HG03457 (cell line): ENCODE results near the gene RGN.
"Not testable (repeated sequence)": the region's sequence is repeated elsewhere in the genome, so short reads cannot be mapped to it uniquely, and the experiment has no call there.

ENCODE experiments used
- ATAC-seq: cut with Tn5 transposase; IDR thresholded peaks from one replicate; pipeline ENCODE4 v1.9.1; 2021; ENCODE audit warnings: moderate number of reproducible peaks; ENCODE audit not compliant: unreplicated experiment

The RGN gene

DNA sequence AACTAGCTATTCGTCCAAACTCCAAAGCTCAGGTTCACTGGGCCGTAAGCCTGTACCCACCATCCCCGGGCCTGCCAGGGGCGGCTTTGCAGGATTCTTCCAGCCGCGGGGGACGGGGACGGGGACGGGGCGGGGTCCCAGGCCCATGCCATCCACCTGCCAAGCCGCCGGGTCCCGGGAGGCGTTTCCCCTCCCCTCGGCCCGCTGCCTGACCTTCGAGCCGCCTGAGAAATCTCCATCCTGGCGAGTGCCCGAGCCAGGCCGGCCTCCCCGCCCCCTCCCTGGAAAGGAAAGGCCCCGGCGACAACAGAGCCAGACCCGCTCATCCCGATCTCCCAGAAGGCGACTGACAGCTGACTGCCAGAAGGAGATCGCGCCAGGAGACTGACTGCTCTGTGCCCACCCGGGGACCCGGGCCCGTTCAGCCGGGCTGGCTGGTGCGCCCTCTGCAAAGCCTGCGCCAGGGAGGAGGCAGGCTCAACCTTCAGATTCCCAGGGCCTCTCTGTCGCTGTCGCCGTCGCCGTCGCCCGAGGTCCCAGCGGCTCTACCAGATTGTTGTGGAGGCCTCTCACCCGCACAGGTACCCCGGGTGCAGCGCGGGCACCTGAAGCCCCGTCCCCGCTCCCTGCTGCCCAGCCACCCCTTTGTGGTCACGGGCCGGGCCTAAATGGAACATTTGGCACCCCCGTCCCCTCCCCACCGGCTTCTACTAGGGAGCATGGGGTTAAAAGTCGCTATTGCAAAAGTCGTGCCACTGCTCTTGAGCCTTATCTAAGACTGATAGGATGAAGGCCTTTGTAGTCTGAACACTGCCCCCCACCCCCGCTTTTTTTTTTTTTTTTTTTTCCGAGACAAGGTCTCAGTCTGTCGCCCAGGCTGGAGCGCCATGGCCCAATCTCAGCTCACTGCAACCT is at the start of gene RGN:
Gene RGN, plus strand, starts transcription at position 315 of the 915 bp plus-strand sequence. CDS start 2,702 bp downstream, outside the sequence.
- ATAC-seq, result no peak

GRCh38 chrX:47030339-47030738 is 47.9 kb upstream of the RGN start:
- ATAC-seq, result no peak

DNA sequence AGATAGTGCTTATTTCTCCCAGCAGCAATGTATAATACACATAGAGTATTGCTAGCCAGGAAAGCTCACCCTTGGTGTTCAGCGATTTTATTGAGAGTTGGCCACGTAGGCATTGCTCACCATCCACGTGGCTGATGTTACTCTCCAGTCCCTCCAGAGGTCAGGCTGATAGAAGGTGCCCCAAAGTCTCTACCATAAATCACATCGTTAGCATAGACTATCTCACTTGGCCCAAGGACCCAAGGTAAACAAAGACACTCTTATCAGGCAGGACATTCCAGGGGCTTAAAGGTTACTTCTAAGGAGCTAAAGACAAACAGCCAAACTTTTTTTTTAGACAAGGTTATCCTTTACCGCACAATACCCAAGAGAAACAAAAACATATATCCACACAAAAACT is 30.3 kb upstream of the RGN start:
- ATAC-seq, result no peak

GRCh38 chrX:47059142-47059874 is 18.9 kb upstream of the RGN start:
- no peak for ATAC-seq

DNA sequence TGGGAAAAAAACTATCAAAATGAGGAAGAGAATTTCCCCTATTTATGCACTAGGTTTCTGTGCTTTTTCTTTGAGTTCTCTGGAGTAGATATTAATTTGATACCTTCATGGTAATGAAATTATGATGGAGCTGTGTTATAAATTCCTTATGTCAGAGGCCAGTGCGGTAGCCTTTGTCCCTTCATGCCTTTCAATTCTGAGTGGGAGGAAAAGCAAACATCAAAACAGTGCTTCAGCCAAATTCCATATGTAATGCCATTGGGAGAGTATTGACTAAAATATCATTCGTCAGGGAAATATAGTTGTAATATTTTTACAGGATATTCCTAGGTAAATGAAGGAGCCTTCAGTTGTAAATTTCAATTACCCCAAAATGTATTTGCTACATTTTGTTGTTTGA is 17.5 kb upstream of the RGN start:
- no peak for ATAC-seq

GRCh38 chrX:47061238-47061919 is 16.9 kb upstream of the RGN start:
- no peak for ATAC-seq

GRCh38 chrX:47063179-47063578 is 15.1 kb upstream of the RGN start:
- no peak for ATAC-seq

GRCh38 chrX:47068214-47068613 is 10.0 kb upstream of the RGN start:
- ATAC-seq, result no peak

- no peak for ATAC-seq
Observed at GRCh38 chrX:47068720-47069119, 9.5 kb upstream of the RGN start.

DNA sequence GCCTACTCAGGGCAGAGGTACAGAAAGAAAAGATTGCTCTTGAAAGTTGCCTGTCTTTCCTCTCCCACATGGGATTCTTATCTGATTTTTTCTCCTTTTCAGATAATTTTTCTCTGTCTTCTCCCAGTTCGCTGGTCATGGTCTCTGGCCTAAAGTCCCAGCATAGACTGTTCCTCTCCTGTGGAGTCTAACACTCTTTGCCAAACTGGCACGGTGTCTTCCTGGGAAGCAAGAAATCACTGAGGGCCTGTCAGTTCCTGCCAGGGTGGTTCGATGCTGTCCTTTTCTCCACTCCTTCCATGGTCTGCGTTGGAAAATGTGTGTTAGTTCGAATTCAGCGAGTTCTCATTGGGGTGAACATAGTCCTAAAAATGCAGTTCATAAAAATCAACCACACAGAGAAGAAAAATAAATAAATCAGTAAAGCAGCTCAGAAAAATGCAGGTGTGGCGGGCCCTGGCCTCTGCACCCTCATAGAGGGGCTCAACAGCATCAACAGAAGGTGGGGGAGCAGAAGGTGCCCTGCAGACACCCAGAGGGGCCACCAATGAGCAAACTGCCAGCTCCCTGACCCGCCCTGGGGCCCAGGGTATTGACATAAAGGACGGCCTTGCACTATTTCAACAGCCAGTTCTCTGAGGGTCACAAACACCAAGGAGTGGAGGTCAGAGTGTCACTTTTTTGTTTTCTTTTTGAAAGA is 2.1 kb downstream of the RGN start:
- no peak for ATAC-seq

DNA sequence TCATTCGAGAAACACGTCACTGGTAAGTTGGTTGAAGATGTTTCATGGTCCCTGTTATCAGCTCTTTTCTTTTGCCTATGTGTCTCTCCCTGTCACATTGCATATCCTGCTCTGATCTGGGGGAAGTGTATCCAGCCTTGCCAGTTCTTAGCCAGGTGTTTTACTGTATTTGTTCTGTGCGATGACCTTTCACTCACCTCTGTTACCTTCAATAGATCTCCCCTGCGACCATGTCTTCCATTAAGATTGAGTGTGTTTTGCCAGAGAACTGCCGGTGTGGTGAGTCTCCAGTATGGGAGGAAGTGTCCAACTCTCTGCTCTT is 2.6 kb downstream of the RGN start:
- no peak for ATAC-seq

GRCh38 chrX:47091149-47091775 is 13.0 kb downstream of the RGN start:
- ATAC-seq, result no peak

- ATAC-seq, result no peak
Observed at GRCh38 chrX:47093248-47093647, 15.0 kb downstream of the RGN start.

- no peak for ATAC-seq
Observed at GRCh38 chrX:47093860-47094259, 15.6 kb downstream of the RGN start.

GRCh38 chrX:47097018-47097417 is 18.8 kb downstream of the RGN start:
- ATAC-seq, result no peak

DNA sequence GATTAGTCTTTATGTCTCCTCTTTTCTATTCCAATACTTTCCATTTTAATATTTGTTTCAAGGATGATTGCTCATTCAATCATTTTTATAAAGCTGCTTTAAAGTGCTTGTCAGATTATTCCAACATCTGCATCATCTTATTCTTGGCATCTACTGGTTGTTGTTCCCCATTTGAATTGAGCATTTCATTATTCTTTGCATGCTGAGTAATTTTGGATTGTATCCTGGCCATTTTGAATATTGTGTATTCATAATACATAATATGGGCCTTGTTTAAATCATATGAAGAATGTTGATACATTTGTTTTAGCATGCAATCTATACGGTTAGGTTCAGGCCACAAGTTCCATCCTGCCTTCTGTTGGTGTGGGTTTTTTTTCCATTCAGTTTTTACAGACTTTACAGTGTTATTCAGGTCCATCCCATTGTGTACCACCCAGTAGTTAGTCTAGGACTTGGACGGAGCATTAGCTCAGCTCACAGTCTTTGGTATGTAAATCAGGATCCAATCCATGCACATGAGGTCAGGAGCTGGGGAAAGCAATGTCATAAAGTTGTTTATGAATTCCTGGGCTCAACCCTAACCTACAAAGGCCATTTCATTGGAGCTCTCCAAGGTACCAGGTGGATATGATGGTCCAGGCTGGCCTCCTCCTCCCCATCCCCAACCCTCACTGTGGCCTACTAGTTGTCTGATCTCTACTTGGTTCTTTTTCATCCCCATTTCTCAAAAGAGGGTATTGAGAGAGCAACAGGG is 20.3 kb downstream of the RGN start:
- no peak for ATAC-seq

- ATAC-seq, result no peak
Observed at GRCh38 chrX:47101206-47101605, 23.0 kb downstream of the RGN start.

- ATAC-seq, result not testable (repeated sequence)
Observed at GRCh38 chrX:47110936-47111615, 32.8 kb downstream of the RGN start.

GRCh38 chrX:47112316-47112954 is 34.2 kb downstream of the RGN start:
- no peak for ATAC-seq
